HG03342 (cell line): ENCODE measurements around the gene STAP1.
"Not testable (repeated sequence)": the region's sequence is repeated elsewhere in the genome, so short reads cannot be mapped to it uniquely, and the experiment has no call there.

ENCODE experiments used
- ATAC-seq: cut with Tn5 transposase; IDR thresholded peaks from one replicate; pipeline ENCODE4 v1.9.1; 2021; ENCODE audit warnings: mild to moderate bottlenecking, moderate library complexity; ENCODE audit not compliant: unreplicated experiment

The STAP1 gene

DNA sequence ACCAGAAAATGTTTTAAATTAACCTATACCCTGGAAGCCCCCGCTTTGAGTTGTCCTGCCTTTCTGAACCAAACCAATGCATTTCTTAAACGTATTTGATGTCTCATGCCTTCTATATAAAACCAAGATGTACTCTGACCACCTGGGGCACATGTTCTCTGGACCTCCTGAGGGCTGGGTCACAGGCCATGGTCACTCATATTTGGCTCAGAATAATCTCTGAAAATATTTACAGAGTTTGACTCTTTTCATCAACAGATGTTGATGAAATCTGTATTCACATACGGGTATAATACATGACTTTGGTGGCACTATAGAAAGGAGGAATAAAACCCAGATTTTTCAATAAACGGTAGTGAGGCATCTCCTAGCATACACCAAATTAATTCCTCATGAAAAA, 55.7 kb downstream of the STAP1 start:
- no peak for ATAC-seq

GRCh38 chr4:67615119-67615518, 56.6 kb downstream of the STAP1 start:
- ATAC-seq, result no peak

DNA sequence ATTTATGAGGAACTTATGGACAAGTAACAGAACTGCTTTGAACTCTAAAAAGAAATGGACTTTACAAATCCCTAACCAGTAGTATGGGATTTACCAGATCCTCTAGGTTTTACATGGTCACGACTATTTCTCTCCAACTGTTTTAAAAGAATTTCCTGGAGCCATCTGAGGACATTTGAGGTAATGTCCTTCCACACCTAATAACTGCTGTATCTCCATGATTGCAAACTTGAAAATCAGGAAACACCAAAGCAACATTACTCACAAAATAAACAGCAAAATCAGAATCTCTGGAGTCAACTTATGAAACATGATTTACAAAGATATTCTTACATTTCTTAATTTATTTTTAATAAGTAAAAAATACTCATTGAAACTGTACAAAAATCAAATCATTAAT, 58.0 kb downstream of the STAP1 start:
- no peak for ATAC-seq

GRCh38 chr4:67624939-67625338, 66.4 kb downstream of the STAP1 start:
- ATAC-seq, result no peak

- ATAC-seq, result no peak
These were observed 74.0 kb downstream of the STAP1 start for GRCh38 chr4:67632492-67632891.

DNA sequence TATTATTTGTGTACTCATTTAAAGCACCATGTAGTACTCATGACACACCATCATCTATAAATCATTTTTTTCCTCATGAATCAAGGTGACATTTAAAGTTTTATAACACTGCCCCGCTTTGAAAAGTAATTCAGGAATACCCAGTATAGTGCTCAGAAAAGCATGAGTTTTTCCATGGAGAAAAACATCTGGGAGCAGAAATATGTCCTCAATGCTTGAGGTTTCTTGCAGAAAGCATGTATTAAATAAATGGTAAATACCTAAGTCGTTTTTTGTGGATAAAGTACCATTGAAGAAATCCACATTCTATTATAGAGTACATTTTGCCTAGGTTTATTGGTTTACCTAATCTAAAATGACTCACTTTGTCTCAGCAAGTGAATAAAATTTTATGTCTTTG, 76.2 kb downstream of the STAP1 start:
- no peak for ATAC-seq

GRCh38 chr4:67635331-67635730, 76.8 kb downstream of the STAP1 start:
- no peak for ATAC-seq

- ATAC-seq, result not testable (repeated sequence)
These were observed 78.5 kb downstream of the STAP1 start for GRCh38 chr4:67636978-67637377.

DNA sequence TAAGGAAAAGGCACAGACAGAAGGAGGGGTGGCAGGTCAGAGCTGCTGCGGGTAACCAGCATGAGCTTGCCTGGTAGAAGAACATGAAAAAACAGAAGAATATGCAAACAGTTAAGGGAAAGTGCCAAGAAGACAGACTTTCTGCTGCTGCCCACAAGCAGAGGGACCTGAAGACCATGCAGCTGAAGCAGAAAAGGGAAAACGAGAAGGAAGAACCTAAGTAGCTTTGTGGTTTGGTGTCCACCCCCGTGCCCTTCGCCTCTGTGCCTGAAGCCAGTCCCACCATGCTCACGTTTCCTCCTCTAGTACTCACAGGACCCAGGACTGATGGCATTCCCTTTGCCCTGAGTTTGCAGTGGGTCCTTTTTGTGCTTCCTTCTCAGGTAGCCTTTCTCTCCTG, 79.6 kb downstream of the STAP1 start:
- no peak for ATAC-seq

DNA sequence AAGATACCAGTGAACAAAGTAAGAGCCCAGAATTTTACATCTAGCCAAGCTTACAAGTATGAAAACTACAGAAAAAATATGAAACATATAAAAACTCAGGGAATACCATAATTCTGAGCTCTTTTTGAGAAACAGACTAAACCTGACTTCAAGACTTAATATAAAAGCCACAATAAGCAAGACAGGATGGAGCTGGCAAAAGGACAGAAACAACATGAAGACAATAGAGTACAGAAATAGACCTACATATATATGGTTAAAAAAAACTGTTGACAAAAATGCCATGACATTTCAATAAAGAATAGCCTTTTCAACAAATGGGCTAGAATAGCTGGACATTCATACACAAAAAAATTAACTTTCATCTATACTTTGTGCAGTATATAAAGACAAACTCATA, 93.0 kb downstream of the STAP1 start:
- ATAC-seq, result no peak
